Ramos (cell line): ENCODE results near the gene PKD2.
"Not testable (repeated sequence)": the region's sequence is repeated elsewhere in the genome, so short reads cannot be mapped to it uniquely, and the experiment has no call there.

ENCODE experiments used
- in situ Hi-C: fragments of 300-500 bp; cut with MboI; formaldehyde crosslinking; loops from one replicate; pipeline ENCODE4 v1.14.3; 2022; ENCODE audit warnings: low sequenced_read_pairs; ENCODE audit not compliant: unreplicated experiment

PKD2 gene

DNA sequence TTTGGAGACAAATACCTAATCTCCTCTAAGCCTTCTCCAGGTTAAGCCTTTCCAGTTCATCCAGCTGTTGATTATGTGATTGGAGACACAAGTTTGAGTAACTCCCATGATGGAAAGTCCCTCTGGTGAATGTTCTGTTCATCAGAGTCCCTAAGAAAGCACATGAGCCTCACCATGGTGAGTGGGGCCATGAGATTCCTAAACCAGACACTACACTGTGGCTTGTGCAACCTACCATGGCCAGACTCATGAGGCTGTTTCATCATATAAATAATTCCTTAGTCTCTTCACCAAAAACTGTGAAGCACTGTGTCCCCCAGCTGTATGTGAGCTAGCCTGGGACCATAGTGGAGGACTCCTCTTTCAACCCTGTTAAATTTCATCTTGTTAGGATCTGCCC lies 14.4 kb downstream of the PKD2 start:
- in situ Hi-C loops: no loop called here

- in situ Hi-C loops: no loop called here
Observed at GRCh38 chr4:88022289-88022688, 14.9 kb downstream of the PKD2 start.

GRCh38 chr4:88025868-88026661 lies 18.6 kb downstream of the PKD2 start:
- in situ Hi-C loops: not testable (repeated sequence)

GRCh38 chr4:88027611-88028608 lies 20.5 kb downstream of the PKD2 start:
- in situ Hi-C loops: no loop called here

DNA sequence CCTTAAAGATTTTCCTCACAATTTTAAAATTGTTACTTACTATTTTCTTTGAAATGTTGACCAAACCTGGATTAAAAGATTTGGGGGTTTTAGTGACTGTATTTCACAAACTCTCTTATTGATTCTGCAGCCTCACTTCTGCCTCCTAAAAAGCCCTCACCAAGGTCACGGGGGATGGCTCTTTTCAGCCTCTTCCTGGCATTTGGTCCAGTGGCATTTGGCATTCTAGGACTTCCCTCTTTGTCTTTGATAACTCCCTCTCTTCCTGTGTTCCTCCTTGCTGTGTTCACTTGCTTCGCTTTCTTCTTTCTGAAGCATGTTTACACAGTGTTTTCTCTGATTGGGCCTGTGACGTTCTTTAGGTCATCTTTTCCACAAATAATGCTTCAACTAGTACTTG lies 21.5 kb downstream of the PKD2 start:
- in situ Hi-C loops: no loop called here

DNA sequence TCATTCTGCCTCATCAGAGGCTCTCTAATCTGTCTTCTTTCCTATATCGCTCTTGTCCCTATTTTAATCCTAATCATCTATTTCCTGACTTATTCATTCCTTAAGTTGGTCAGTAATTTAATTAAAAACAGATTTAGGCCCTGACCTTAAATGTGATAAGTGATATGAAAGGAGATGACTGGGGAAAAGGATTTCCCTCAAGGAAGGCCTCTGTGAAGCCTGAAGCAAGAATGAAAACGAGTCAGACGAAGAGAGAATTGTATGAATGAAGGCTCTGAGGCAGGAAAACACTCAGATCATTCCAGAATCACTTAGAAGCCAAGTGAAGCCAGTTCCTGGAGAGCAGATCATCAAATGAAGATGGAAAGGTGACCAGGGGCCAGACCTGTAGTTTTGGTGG lies 22.1 kb downstream of the PKD2 start:
- in situ Hi-C loops: no loop called here

- in situ Hi-C loops: loop anchor here (10.0 kb wide), 2 partner anchors 184 to 484 kb away; no protein-coding TSS in a partner anchor
Observed at GRCh38 chr4:88030565-88031310, 23.3 kb downstream of the PKD2 start.

- in situ Hi-C loops: loop anchor here (10.0 kb wide), 2 partner anchors 181 to 481 kb away; no protein-coding TSS in a partner anchor
Observed at GRCh38 chr4:88033309-88033708, 25.9 kb downstream of the PKD2 start.

DNA sequence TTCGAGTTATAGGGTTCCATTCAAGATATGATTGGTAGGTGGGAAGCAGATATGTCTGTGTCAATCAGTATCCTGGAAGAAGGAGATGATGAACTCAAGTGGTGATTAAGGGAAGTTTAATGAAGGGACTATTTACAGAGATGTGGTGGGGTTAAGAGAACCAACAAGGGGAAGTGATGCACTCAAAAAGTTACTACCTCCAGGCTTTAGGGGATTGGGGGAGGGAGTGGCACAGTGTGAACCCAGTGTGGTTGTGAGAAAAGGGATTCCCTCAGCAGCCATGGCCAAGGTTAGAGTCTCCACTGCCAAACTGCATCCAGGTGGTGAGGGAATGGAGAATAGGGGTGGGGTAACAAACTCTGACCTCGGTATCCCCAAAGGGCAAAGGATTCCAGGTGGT lies 27.9 kb downstream of the PKD2 start:
- in situ Hi-C loops: loop anchor here (10.0 kb wide), 2 partner anchors 180 to 480 kb away; no protein-coding TSS in a partner anchor

DNA sequence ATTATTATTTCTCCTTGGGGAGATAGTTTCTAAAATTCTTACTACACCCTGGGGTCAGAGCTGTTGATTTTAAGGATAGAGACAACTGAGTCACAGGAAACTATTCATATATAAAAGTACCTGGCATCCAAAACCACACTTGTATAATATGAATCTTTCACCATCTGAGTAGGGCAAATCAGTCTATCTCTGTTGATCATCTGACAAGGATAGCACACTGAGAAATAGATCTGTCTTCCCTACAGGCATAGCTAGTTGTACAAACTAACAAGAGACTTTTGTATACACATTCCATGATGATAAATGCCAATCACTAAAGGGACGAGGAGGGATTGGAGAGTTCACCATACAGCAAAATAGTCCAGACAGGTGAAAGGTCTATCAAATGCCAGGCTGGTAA lies 30.0 kb downstream of the PKD2 start:
- in situ Hi-C loops: loop anchor here (10.0 kb wide), 2 partner anchors 177 to 477 kb away; no protein-coding TSS in a partner anchor

DNA sequence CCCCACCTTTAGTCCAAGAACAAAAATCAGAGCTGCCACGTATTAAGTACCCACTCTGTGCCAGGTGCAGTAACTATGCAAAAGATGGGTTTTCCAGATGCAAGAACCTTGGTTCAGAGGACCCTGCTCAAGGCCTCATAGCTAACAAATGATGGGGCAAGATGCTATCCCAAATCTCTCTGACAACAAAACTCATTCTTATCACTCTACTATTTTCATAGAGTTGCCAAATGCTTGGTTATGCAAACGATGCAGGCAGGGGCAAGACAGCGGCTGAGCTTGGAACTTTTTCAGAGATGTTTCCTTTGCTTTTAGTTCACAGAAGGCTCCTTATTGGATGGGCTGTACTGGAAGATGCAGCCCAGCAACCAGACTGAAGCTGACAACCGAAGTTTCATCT lies 30.5 kb downstream of the PKD2 start:
- in situ Hi-C loops: loop anchor here (10.0 kb wide), 2 partner anchors 177 to 477 kb away; no protein-coding TSS in a partner anchor

DNA sequence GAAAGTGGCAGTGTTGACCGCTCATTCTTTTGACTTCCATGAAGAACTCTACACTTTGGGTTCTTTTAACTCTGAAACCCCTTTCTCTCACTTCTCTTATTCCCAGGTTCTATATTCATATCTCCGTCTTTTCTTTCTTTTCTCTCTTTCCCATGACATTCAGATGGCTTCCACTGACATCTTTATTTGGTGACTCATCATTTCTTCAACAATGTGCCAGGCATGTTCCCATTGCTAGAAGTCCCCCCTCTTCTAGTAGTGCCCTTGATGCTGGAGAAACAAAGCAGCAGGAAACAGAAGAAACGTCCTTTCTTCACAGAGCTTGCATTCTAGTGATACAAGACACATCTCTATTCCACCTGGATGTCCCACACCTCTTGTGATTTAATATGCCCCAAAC lies 33.3 kb downstream of the PKD2 start:
- in situ Hi-C loops: no loop called here

DNA sequence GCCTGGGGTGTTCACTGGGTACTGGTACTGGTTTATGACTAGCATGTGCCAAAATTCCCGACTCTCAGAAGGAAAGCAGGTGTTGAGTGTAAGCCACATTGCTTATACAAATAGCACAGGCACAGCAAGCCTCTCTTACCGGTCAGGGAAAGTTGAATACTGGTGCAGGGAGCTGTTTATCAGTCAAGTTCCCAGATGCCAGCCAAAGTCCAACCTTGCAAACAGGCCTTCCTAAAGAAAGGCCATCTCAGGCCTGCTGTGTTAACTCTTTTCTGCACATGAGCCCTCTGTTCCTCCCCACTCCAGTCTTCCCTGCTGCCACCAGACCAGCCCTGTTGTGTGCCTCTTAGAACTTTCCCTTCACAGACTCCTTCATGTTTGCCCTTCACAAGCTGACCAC lies 34.2 kb downstream of the PKD2 start:
- in situ Hi-C loops: no loop called here

GRCh38 chr4:88043001-88043400 lies 35.6 kb downstream of the PKD2 start:
- in situ Hi-C loops: no loop called here

DNA sequence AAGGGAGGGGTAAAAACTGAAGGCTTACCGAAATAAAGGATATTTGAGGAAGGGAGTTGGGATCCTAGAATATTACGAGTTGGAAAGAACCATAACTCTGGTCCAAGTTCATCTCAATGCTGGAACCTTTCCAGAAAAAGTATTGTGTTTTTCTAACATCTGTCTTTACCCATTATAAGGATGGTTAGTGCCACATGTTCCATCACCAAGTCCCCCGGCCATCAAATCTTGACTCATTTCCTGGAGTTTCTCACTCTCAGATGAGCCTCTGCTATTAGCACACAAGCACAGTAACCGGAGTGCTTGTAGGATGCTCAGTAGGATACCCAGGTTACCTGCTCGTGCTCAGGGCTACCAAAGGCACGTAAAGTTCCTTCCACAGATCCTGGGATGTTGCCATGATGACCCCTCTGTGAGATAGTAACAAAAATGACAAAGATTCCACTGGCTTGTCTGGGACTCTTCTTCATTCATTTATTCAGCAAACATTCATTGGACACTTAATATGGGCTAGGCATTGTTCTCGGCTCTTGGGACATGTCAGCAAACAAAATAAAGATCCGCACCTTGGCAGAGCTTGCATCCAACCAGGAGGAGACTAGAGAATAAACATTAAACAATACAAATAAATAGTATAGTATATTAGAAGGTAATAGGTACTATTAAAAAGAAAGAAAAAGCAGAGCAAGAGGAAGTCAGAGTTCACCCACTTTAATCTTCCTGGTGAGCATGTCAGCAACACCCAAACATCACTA lies 36.3 kb downstream of the PKD2 start:
- in situ Hi-C loops: no loop called here

- in situ Hi-C loops: no loop called here
Observed at GRCh38 chr4:88045021-88045420, 37.6 kb downstream of the PKD2 start.

- in situ Hi-C loops: no loop called here
Observed at GRCh38 chr4:88054229-88054628, 46.8 kb downstream of the PKD2 start.

- in situ Hi-C loops: no loop called here
Observed at GRCh38 chr4:88054901-88055300, 47.5 kb downstream of the PKD2 start.

DNA sequence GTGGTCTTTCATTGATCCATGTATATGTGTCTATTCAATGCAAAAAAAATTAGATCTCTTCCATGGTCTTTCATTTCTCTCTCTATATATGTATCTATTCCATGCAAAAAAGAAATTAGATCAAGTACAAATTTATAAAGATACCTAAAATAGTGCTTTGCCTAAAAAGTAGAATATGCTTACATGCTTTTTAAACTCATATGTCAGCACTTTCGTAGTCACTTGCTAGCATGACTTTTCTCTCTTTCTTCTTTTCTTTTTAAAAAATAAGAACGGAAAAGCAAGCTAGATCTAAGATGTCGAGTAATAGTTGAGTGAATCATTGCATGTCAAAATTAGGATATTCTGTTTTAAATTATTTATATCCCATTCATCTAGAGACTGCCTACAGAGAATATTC lies 50.9 kb downstream of the PKD2 start:
- in situ Hi-C loops: no loop called here
